GM23338 (cell line): ENCODE measurements around the gene ZNF512. TPM values are rescaled to one million over a fixed set of nuclear protein-coding genes. Genes with fewer than 3 reads are reported as not detected.

ENCODE experiments used
- ATAC-seq: fragments of 200-7000 bp; cut with Tn5 transposase; 3 replicates; pipeline ENCODE4 v1.9.1; 2020
- DNase-seq: peaks from one replicate; pipeline ENCODE4 v3.0.0-alpha.2; 2015; ENCODE audit warnings: low spot score
- H2AFZ ChIP-seq: fragments of 200-600 bp; sonication (generic); 2 replicates; pipeline ENCODE4 v1.8.0; 2016; ENCODE audit warnings: antibody characterized with exemption, mild to moderate bottlenecking, moderate library complexity
- H3F3A ChIP-seq: fragments of 200-600 bp; sonication (generic); replicated peaks from 2 replicates; pipeline ENCODE4 v1.8.0; 2017; ENCODE audit warnings: antibody characterized with exemption, mixed run types, low read depth
- H3K27ac ChIP-seq: fragments of 200-600 bp; sonication (generic); 2 replicates; pipeline ENCODE4 v1.6.1; 2016; ENCODE audit warnings: low read depth
- H3K27me3 ChIP-seq: fragments of 200-600 bp; sonication (generic); 2 replicates; pipeline ENCODE4 v1.8.0; 2016; ENCODE audit warnings: mild to moderate bottlenecking, mixed run types, moderate library complexity; ENCODE audit not compliant: insufficient read depth
- H3K36me3 ChIP-seq: fragments of 200-600 bp; sonication (generic); 2 replicates; pipeline ENCODE4 v1.8.0; 2016; ENCODE audit warnings: mild to moderate bottlenecking; ENCODE audit not compliant: insufficient read depth
- H3K4me1 ChIP-seq: fragments of 200-600 bp; sonication (generic); 2 replicates; pipeline ENCODE4 v1.8.0; 2016; ENCODE audit warnings: mild to moderate bottlenecking, moderate library complexity; ENCODE audit not compliant: insufficient read depth
- H3K4me2 ChIP-seq: fragments of 200-600 bp; sonication (generic); 2 replicates; pipeline ENCODE4 v1.7.1; 2017; ENCODE audit warnings: mixed run types
- H3K4me3 ChIP-seq: fragments of 200-600 bp; sonication (generic); 2 replicates; pipeline ENCODE4 v1.6.1; 2016; ENCODE audit warnings: mixed run types
- H3K79me2 ChIP-seq: fragments of 200-600 bp; sonication (generic); replicated peaks from 2 replicates; pipeline ENCODE4 v1.8.0; 2017; ENCODE audit warnings: mild to moderate bottlenecking; ENCODE audit not compliant: insufficient read depth
- H3K9me2 ChIP-seq: fragments of 200-600 bp; sonication (generic); 2 replicates; pipeline ENCODE4 v1.8.0; 2017; ENCODE audit not compliant: insufficient read depth
- H4K20me1 ChIP-seq: fragments of 200-600 bp; sonication (generic); replicated peaks from 2 replicates; pipeline ENCODE4 v1.8.0; 2017; ENCODE audit warnings: mild to moderate bottlenecking; ENCODE audit not compliant: insufficient read depth
- H3K27ac Mint-ChIP-seq: 2 replicates; pipeline ENCODE4 v1.8.0; 2020; ENCODE audit warnings: inconsistent platforms, mild to moderate bottlenecking, moderate library complexity, mixed read lengths
- H3K27me3 Mint-ChIP-seq: 3 replicates; pipeline ENCODE4 v1.8.0; 2022; ENCODE audit warnings: low read depth, mild to moderate bottlenecking, moderate library complexity, mixed read lengths, inconsistent platforms; ENCODE audit not compliant: insufficient read depth, poor library complexity
- H3K36me3 Mint-ChIP-seq: 3 replicates; pipeline ENCODE4 v1.8.0; 2021; ENCODE audit warnings: low read depth, mild to moderate bottlenecking, inconsistent platforms, moderate library complexity, mixed read lengths
- H3K4me1 Mint-ChIP-seq: 3 replicates; pipeline ENCODE4 v1.8.0; 2020; ENCODE audit warnings: mild to moderate bottlenecking, inconsistent platforms, mixed read lengths
- H3K4me3 Mint-ChIP-seq: 3 replicates; pipeline ENCODE4 v1.8.0; 2021; ENCODE audit warnings: moderate library complexity, mild to moderate bottlenecking, inconsistent platforms, mixed read lengths
- H3K9me3 Mint-ChIP-seq: 3 replicates; pipeline ENCODE4 v1.8.0; 2020; ENCODE audit warnings: moderate library complexity, mild to moderate bottlenecking, inconsistent platforms, mixed read lengths
- CREB1 ChIP-seq: fragments of 250-450 bp; sonication (Bioruptor Pico); IDR thresholded peaks from 2 replicates; pipeline ENCODE4 v1.5.0; 2020; ENCODE audit warnings: low read depth, mild to moderate bottlenecking, moderate library complexity
- EZH2phosphoT487 ChIP-seq: fragments of 200-600 bp; sonication (generic); IDR thresholded peaks from one replicate; pipeline ENCODE4 v1.8.1; 2018; ENCODE audit warnings: antibody characterized with exemption; ENCODE audit not compliant: unreplicated experiment
- POLR2AphosphoS5 ChIP-seq: IDR thresholded peaks from 2 replicates; pipeline ENCODE4 v1.6.1; 2016; ENCODE audit warnings: antibody characterized with exemption, low read depth
- ZNF114 ChIP-seq: fragments of 250-450 bp; sonication (Bioruptor Pico); IDR thresholded peaks from 2 replicates; pipeline ENCODE4 v1.5.0; 2020; ENCODE audit warnings: mild to moderate bottlenecking, moderate library complexity
- ZNF331 ChIP-seq: fragments of 250-450 bp; sonication (Bioruptor Pico); IDR thresholded peaks from 2 replicates; pipeline ENCODE4 v1.5.0; 2020; ENCODE audit warnings: low read depth, mild to moderate bottlenecking, moderate library complexity
- ZNF462 ChIP-seq: fragments of 250-450 bp; sonication (Bioruptor Pico); IDR thresholded peaks from 2 replicates; pipeline ENCODE4 v1.5.0; 2020; ENCODE audit warnings: mild to moderate bottlenecking, moderate library complexity
- polyA plus RNA-seq: library from polyadenylated mRNA; unstranded; fragments of >200 nt; fragmentation: Nextera tagmentation; extraction: Ambion mirVana; gene quantifications from 2 replicates; pipeline ENCODE4 v1.2.1, GENCODE V29; 2016
- total RNA-seq: library from RNA; depleted of rRNA; stranded (reverse); fragments of >200 nt; shearing (Covaris generic); gene quantifications from 2 replicates; pipeline ENCODE4 v1.2.3, GENCODE V29; 2014
- TF ChIP-seq, protein P1 (sequence below): IDR thresholded peaks from one replicate; pipeline ENCODE4 v1.6.1; 2018; ENCODE audit warnings: antibody characterized with exemption; ENCODE audit not compliant: unreplicated experiment
- TF ChIP-seq, protein P2 (sequence below), 2 experiments: fragments of 200-600 bp in 1 of 2; sonication (generic) in 1 of 2; conservative IDR thresholded peaks; 2 replicates each; pipeline versions ENCODE4 v1.5.1 to v1.6.1; 2016 to 2017; ENCODE audit warnings: antibody characterized with exemption in 2 of 2, low read depth in 2 of 2, mild to moderate bottlenecking in 2 of 2, moderate library complexity in 1 of 2

Gene ZNF512
- total and polyA plus RNA-seq, 2 experiments from 2014 or later = 26.0 to 38.4 TPM

GRCh38 chr2:27606611-27607010, 23.8 kb downstream of the ZNF512 start:
- Histone ChIP-seq H3K27ac (no peak overlapping the region), H3K36me3 (peaks cover 40% of the 10 kb centered on the region), H3K4me3 (no peak overlapping the region), H3K9me2 (no peaks in the 10 kb centered on the region), H3K79me2 (0 out of 2 replicates have a peak, but pooled peaks cover 7% of the 10 kb centered on the region), H3K4me2 (no peak overlapping the region), H4K20me1 (peaks cover 22% of the 10 kb centered on the region), H3F3A (no peaks in the 10 kb centered on the region), H2AFZ (no peak overlapping the region), H3K27me3 (no peaks in the 10 kb centered on the region), H3K4me1 (no peaks in the 10 kb centered on the region)
- H3K36me3 Mint-ChIP-seq = peaks cover 64% of the 10 kb centered on the region
- TF ChIP-seq POLR2AphosphoS5 (no peak), ZNF331 (CRISPR knock-in tag) (no peak), EZH2phosphoT487 (no peak), ZNF114 (CRISPR knock-in tag) (no peak), CREB1 (CRISPR knock-in tag) (no peak), ZNF462 (CRISPR knock-in tag) (no peak)
- TF ChIP-seq, protein P1, sequence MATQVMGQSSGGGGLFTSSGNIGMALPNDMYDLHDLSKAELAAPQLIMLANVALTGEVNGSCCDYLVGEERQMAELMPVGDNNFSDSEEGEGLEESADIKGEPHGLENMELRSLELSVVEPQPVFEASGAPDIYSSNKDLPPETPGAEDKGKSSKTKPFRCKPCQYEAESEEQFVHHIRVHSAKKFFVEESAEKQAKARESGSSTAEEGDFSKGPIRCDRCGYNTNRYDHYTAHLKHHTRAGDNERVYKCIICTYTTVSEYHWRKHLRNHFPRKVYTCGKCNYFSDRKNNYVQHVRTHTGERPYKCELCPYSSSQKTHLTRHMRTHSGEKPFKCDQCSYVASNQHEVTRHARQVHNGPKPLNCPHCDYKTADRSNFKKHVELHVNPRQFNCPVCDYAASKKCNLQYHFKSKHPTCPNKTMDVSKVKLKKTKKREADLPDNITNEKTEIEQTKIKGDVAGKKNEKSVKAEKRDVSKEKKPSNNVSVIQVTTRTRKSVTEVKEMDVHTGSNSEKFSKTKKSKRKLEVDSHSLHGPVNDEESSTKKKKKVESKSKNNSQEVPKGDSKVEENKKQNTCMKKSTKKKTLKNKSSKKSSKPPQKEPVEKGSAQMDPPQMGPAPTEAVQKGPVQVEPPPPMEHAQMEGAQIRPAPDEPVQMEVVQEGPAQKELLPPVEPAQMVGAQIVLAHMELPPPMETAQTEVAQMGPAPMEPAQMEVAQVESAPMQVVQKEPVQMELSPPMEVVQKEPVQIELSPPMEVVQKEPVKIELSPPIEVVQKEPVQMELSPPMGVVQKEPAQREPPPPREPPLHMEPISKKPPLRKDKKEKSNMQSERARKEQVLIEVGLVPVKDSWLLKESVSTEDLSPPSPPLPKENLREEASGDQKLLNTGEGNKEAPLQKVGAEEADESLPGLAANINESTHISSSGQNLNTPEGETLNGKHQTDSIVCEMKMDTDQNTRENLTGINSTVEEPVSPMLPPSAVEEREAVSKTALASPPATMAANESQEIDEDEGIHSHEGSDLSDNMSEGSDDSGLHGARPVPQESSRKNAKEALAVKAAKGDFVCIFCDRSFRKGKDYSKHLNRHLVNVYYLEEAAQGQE = no peak
- TF ChIP-seq, protein P2, sequence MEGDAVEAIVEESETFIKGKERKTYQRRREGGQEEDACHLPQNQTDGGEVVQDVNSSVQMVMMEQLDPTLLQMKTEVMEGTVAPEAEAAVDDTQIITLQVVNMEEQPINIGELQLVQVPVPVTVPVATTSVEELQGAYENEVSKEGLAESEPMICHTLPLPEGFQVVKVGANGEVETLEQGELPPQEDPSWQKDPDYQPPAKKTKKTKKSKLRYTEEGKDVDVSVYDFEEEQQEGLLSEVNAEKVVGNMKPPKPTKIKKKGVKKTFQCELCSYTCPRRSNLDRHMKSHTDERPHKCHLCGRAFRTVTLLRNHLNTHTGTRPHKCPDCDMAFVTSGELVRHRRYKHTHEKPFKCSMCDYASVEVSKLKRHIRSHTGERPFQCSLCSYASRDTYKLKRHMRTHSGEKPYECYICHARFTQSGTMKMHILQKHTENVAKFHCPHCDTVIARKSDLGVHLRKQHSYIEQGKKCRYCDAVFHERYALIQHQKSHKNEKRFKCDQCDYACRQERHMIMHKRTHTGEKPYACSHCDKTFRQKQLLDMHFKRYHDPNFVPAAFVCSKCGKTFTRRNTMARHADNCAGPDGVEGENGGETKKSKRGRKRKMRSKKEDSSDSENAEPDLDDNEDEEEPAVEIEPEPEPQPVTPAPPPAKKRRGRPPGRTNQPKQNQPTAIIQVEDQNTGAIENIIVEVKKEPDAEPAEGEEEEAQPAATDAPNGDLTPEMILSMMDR (conservative IDR thresholded peaks at IDR 0.05; ENCODE audit: low read depth in 2 of 2) = no peak
- DNase-seq (no peak), ATAC-seq (no peak)
- H3K27me3 Mint-ChIP-seq = no peaks in the 10 kb centered on the region
- no peaks in the 10 kb centered on the region for H3K4me1 Mint-ChIP-seq
- no peak overlapping the region for H3K4me3 Mint-ChIP-seq
- H3K27ac Mint-ChIP-seq = no peak overlapping the region
- no peaks in the 10 kb centered on the region for H3K9me3 Mint-ChIP-seq
